ENCODE results near the gene AKNA. TPM values are rescaled to one million over a fixed set of nuclear protein-coding genes. Genes with fewer than 3 reads are reported as not detected.

AKNA gene
- total RNA-seq, 1 experiment from 2014 or later: 10.1 TPM

GRCh38 chr9:114374936-114375335 is 12.8 kb downstream of the AKNA start:
- H3K36me3 ChIP-seq (ENCODE audit: control insufficient read depth, insufficient read depth, low read length): no peaks in the 10 kb centered on the region
- no peaks in the 10 kb centered on the region for H3K27me3 ChIP-seq (ENCODE audit: control insufficient read depth, insufficient read depth, low read length)
- ATAC-seq: no peak
- in situ Hi-C loops (cut with HindIII; ENCODE audit: low pct_unique_long_range_greater_than_20kb, low sequenced_read_pairs): no loop called here
- TF ChIP-seq REST (IDR thresholded peaks at IDR 0.05; ENCODE audit: insufficient read depth in 1 of 2, low read depth in 2 of 2, low read length in 1 of 2) (no peak), POLR2AphosphoS5 (IDR thresholded peaks at IDR 0.05; ENCODE audit: low read depth, low read length) (no peak), CTCF (IDR thresholded peaks at IDR 0.05) (no peak), SIN3A (IDR thresholded peaks at IDR 0.05; ENCODE audit: borderline replicate concordance, insufficient read depth, low read depth, low read length) (no peak), TCF7L2 (IDR thresholded peaks at IDR 0.05; ENCODE audit: low read depth, low read length) (no peak)
- DNase-seq (ENCODE audit: low read depth, low spot score): no peak
- intact Hi-C loops (cut with micrococcal nuclease; ENCODE audit: unreplicated experiment): no loop called here
- ChIA-PET POLR2A (no interaction called here), CTCF (no interaction called here)
- no TSS peak for BruUV-seq (replicated peaks)
- no peaks in the 10 kb centered on the region for H3K4me1 ChIP-seq (ENCODE audit: control insufficient read depth, insufficient read depth, low read length)
- H3K9me3 ChIP-seq (ENCODE audit: control insufficient read depth, insufficient read depth, low read depth, low read length): no peaks in the 10 kb centered on the region
- H3K27ac ChIP-seq (ENCODE audit: low read length): no peak overlapping the region
- H3K4me3 ChIP-seq (ENCODE audit: low read depth in 2 of 2, low read length in 2 of 2): no peak overlapping the region

- BruUV-seq (replicated peaks): no TSS peak
- POLR2A ChIA-PET: no interaction called here
Measured at GRCh38 chr9:114373960-114374730, 13.6 kb downstream of the AKNA start.

More at GRCh38 chr9:114373960-114374730, 13.6 kb downstream of the AKNA start:
- no peak overlapping the region for H3K4me3 ChIP-seq (ENCODE audit: low read depth in 2 of 2, low read length in 2 of 2)
- no peak for ATAC-seq
- no peaks in the 10 kb centered on the region for H3K36me3 ChIP-seq (ENCODE audit: control insufficient read depth, insufficient read depth, low read length)
- no peak for DNase-seq (ENCODE audit: low read depth, low spot score)
- H3K9me3 ChIP-seq (ENCODE audit: control insufficient read depth, insufficient read depth, low read depth, low read length): no peaks in the 10 kb centered on the region
- H3K4me1 ChIP-seq (ENCODE audit: control insufficient read depth, insufficient read depth, low read length): no peaks in the 10 kb centered on the region
- in situ Hi-C loops (cut with HindIII; ENCODE audit: low pct_unique_long_range_greater_than_20kb, low sequenced_read_pairs) (no loop called here), intact Hi-C loops (cut with micrococcal nuclease; ENCODE audit: unreplicated experiment) (no loop called here)
- CTCF ChIA-PET: no interaction called here
- no peak for TF ChIP-seq SIN3A (IDR thresholded peaks at IDR 0.05; ENCODE audit: borderline replicate concordance, insufficient read depth, low read depth, low read length)
- no peak for TF ChIP-seq REST (IDR thresholded peaks at IDR 0.05; ENCODE audit: insufficient read depth in 1 of 2, low read depth in 2 of 2, low read length in 1 of 2)
- no peak for TF ChIP-seq TCF7L2 (IDR thresholded peaks at IDR 0.05; ENCODE audit: low read depth, low read length)
- TF ChIP-seq POLR2AphosphoS5 (IDR thresholded peaks at IDR 0.05; ENCODE audit: low read depth, low read length): no peak
- no peak for TF ChIP-seq CTCF (IDR thresholded peaks at IDR 0.05)
- no peak overlapping the region for H3K27ac ChIP-seq (ENCODE audit: low read length)
- H3K27me3 ChIP-seq (ENCODE audit: control insufficient read depth, insufficient read depth, low read length): no peaks in the 10 kb centered on the region
